ENCODE results near the gene CLK2.

CLK2 gene

GRCh38 chr1:155284476-155284875 lies 11.2 kb upstream of the CLK2 start:
- Histone ChIP-seq H3K4me3 (ENCODE audit: low read depth in 1 of 2, low read length in 2 of 2) (no peak overlapping the region), H3K27me3 (ENCODE audit: control insufficient read depth in 1 of 2, insufficient read depth in 2 of 2, low read length in 2 of 2) (no peaks in the 10 kb centered on the region), H3K27ac (ENCODE audit: low read depth, low read length) (no peak overlapping the region), H3K36me3 (ENCODE audit: control insufficient read depth in 1 of 2, insufficient read depth in 2 of 2, low read length in 2 of 2) (peaks cover 3 to 18% of the 10 kb centered on the region in 2 donors), H3K4me1 (ENCODE audit: control insufficient read depth in 1 of 2, insufficient read depth in 2 of 2, low read length in 2 of 2) (no peaks in the 10 kb centered on the region), H3K9ac (ENCODE audit: low read depth in 1 of 2, low read length in 2 of 2) (no peak overlapping the region), H3K9me3 (ENCODE audit: control insufficient read depth in 1 of 2, low read length in 2 of 2) (no peaks in the 10 kb centered on the region)

GRCh38 chr1:155282488-155283091 lies 9.3 kb upstream of the CLK2 start:
- no peak overlapping the region for H3K4me3 ChIP-seq (ENCODE audit: low read depth in 1 of 2, low read length in 2 of 2)

GRCh38 chr1:155279268-155279667 lies 6.0 kb upstream of the CLK2 start:
- Histone ChIP-seq H3K27me3 (ENCODE audit: control insufficient read depth in 1 of 2, insufficient read depth in 2 of 2, low read length in 2 of 2) (no peaks in the 10 kb centered on the region), H3K9me3 (ENCODE audit: control insufficient read depth in 1 of 2, low read length in 2 of 2) (no peaks in the 10 kb centered on the region), H3K27ac (ENCODE audit: low read depth, low read length) (no peak overlapping the region), H3K9ac (ENCODE audit: low read depth in 1 of 2, low read length in 2 of 2) (no peak overlapping the region), H3K4me3 (ENCODE audit: low read depth in 1 of 2, low read length in 2 of 2) (no peak overlapping the region), H3K36me3 (ENCODE audit: control insufficient read depth in 1 of 2, insufficient read depth in 2 of 2, low read length in 2 of 2) (peaks cover 0 to 7% of the 10 kb centered on the region in 2 donors), H3K4me1 (ENCODE audit: control insufficient read depth in 1 of 2, insufficient read depth in 2 of 2, low read length in 2 of 2) (peaks cover 5% of the 10 kb centered on the region in 2 donors)

More at GRCh38 chr1:155282488-155283091, 9.3 kb upstream of the CLK2 start:
- H3K9me3 ChIP-seq (ENCODE audit: control insufficient read depth in 1 of 2, low read length in 2 of 2), result no peaks in the 10 kb centered on the region
- H3K27ac ChIP-seq (ENCODE audit: low read depth, low read length), result no peak overlapping the region
- no peaks in the 10 kb centered on the region for H3K27me3 ChIP-seq (ENCODE audit: control insufficient read depth in 1 of 2, insufficient read depth in 2 of 2, low read length in 2 of 2)
- H3K36me3 ChIP-seq (ENCODE audit: control insufficient read depth in 1 of 2, insufficient read depth in 2 of 2, low read length in 2 of 2), result peaks cover 3 to 13% of the 10 kb centered on the region in 2 donors
- no peak overlapping the region for H3K9ac ChIP-seq (ENCODE audit: low read depth in 1 of 2, low read length in 2 of 2)
- peaks cover 0 to 4% of the 10 kb centered on the region in 2 donors for H3K4me1 ChIP-seq (ENCODE audit: control insufficient read depth in 1 of 2, insufficient read depth in 2 of 2, low read length in 2 of 2)

- H3K4me1 ChIP-seq (ENCODE audit: control insufficient read depth in 1 of 2, insufficient read depth in 2 of 2, low read length in 2 of 2), result peaks cover 5 to 8% of the 10 kb centered on the region in 2 donors
- no peak overlapping the region for H3K27ac ChIP-seq (ENCODE audit: low read depth, low read length)
- no peaks in the 10 kb centered on the region for H3K27me3 ChIP-seq (ENCODE audit: control insufficient read depth in 1 of 2, insufficient read depth in 2 of 2, low read length in 2 of 2)
- H3K36me3 ChIP-seq (ENCODE audit: control insufficient read depth in 1 of 2, insufficient read depth in 2 of 2, low read length in 2 of 2), result peaks cover 0 to 3% of the 10 kb centered on the region in 2 donors
- peak overlapping the region; percentile 67 to 82 for H3K4me3 ChIP-seq (ENCODE audit: low read depth in 1 of 2, low read length in 2 of 2)
- no peaks in the 10 kb centered on the region for H3K9me3 ChIP-seq (ENCODE audit: control insufficient read depth in 1 of 2, low read length in 2 of 2)
- no peak overlapping the region for H3K9ac ChIP-seq (ENCODE audit: low read depth in 1 of 2, low read length in 2 of 2)
These were observed 5.4 kb upstream of the CLK2 start for GRCh38 chr1:155278689-155279160.

GRCh38 chr1:155277902-155278688 lies 4.8 kb upstream of the CLK2 start:
- Histone ChIP-seq H3K4me3 (ENCODE audit: low read depth in 1 of 2, low read length in 2 of 2) (peak overlapping the region; percentile 67 to 82), H3K9ac (ENCODE audit: low read depth in 1 of 2, low read length in 2 of 2) (peak overlapping the region; percentile 56 to 81), H3K27me3 (ENCODE audit: control insufficient read depth in 1 of 2, insufficient read depth in 2 of 2, low read length in 2 of 2) (no peaks in the 10 kb centered on the region), H3K27ac (ENCODE audit: low read depth, low read length) (no peak overlapping the region), H3K4me1 (ENCODE audit: control insufficient read depth in 1 of 2, insufficient read depth in 2 of 2, low read length in 2 of 2) (peaks cover 5 to 11% of the 10 kb centered on the region in 2 donors), H3K9me3 (ENCODE audit: control insufficient read depth in 1 of 2, low read length in 2 of 2) (no peaks in the 10 kb centered on the region), H3K36me3 (ENCODE audit: control insufficient read depth in 1 of 2, insufficient read depth in 2 of 2, low read length in 2 of 2) (no peaks in the 10 kb centered on the region)

GRCh38 chr1:155277070-155277901 lies 4.0 kb upstream of the CLK2 start, which contains the start of gene HCN3:
Gene HCN3, plus strand, starts transcription at chr1:155277463. Its CDS starts 128 bp downstream, at chr1:155277591.
- Histone ChIP-seq H3K27me3 (ENCODE audit: control insufficient read depth in 1 of 2, insufficient read depth in 2 of 2, low read length in 2 of 2) (no peaks in the 10 kb centered on the region), H3K4me1 (ENCODE audit: control insufficient read depth in 1 of 2, insufficient read depth in 2 of 2, low read length in 2 of 2) (peaks cover 8 to 15% of the 10 kb centered on the region in 2 donors), H3K9me3 (ENCODE audit: control insufficient read depth in 1 of 2, low read length in 2 of 2) (no peaks in the 10 kb centered on the region), H3K36me3 (ENCODE audit: control insufficient read depth in 1 of 2, insufficient read depth in 2 of 2, low read length in 2 of 2) (no peaks in the 10 kb centered on the region), H3K9ac (ENCODE audit: low read depth in 1 of 2, low read length in 2 of 2) (peak within 1 kb of the TSS; percentile 56 to 81), H3K27ac (ENCODE audit: low read depth, low read length) (peak within 1 kb of the TSS; percentile 17), H3K4me3 (ENCODE audit: low read depth in 1 of 2, low read length in 2 of 2) (peak within 1 kb of the TSS; percentile 67 to 82)

GRCh38 chr1:155272466-155273342 lies 600 bp downstream of the CLK2 start:
- peaks cover 10 to 19% of the 10 kb centered on the region in 2 donors for H3K4me1 ChIP-seq (ENCODE audit: control insufficient read depth in 1 of 2, insufficient read depth in 2 of 2, low read length in 2 of 2)
- peak overlapping the region; percentile 82 for H3K27ac ChIP-seq (ENCODE audit: low read depth, low read length)
- no peaks in the 10 kb centered on the region for H3K27me3 ChIP-seq (ENCODE audit: control insufficient read depth in 1 of 2, insufficient read depth in 2 of 2, low read length in 2 of 2)
- peaks cover 28 to 35% of the 10 kb centered on the region in 2 donors for H3K36me3 ChIP-seq (ENCODE audit: control insufficient read depth in 1 of 2, insufficient read depth in 2 of 2, low read length in 2 of 2)
- H3K9ac ChIP-seq (ENCODE audit: low read depth in 1 of 2, low read length in 2 of 2), result peak overlapping the region; percentile 55 to 71
- H3K4me3 ChIP-seq (ENCODE audit: low read depth in 1 of 2, low read length in 2 of 2), result peak overlapping the region; percentile 56 to 76
- no peaks in the 10 kb centered on the region for H3K9me3 ChIP-seq (ENCODE audit: control insufficient read depth in 1 of 2, low read length in 2 of 2)

GRCh38 chr1:155269381-155269780 lies 3.9 kb downstream of the CLK2 start:
- Histone ChIP-seq H3K4me3 (ENCODE audit: low read depth in 1 of 2, low read length in 2 of 2) (no peak overlapping the region), H3K27ac (ENCODE audit: low read depth, low read length) (no peak overlapping the region), H3K36me3 (ENCODE audit: control insufficient read depth in 1 of 2, insufficient read depth in 2 of 2, low read length in 2 of 2) (peaks cover 53 to 67% of the 10 kb centered on the region in 2 donors), H3K4me1 (ENCODE audit: control insufficient read depth in 1 of 2, insufficient read depth in 2 of 2, low read length in 2 of 2) (peaks cover 5 to 17% of the 10 kb centered on the region in 2 donors), H3K9me3 (ENCODE audit: control insufficient read depth in 1 of 2, low read length in 2 of 2) (no peaks in the 10 kb centered on the region), H3K9ac (ENCODE audit: low read depth in 1 of 2, low read length in 2 of 2) (no peak overlapping the region), H3K27me3 (ENCODE audit: control insufficient read depth in 1 of 2, insufficient read depth in 2 of 2, low read length in 2 of 2) (no peaks in the 10 kb centered on the region)

GRCh38 chr1:155268630-155269029 lies 4.7 kb downstream of the CLK2 start:
- Histone ChIP-seq H3K9me3 (ENCODE audit: control insufficient read depth in 1 of 2, low read length in 2 of 2) (no peaks in the 10 kb centered on the region), H3K27ac (ENCODE audit: low read depth, low read length) (no peak overlapping the region), H3K4me1 (ENCODE audit: control insufficient read depth in 1 of 2, insufficient read depth in 2 of 2, low read length in 2 of 2) (peaks cover 5 to 13% of the 10 kb centered on the region in 2 donors), H3K27me3 (ENCODE audit: control insufficient read depth in 1 of 2, insufficient read depth in 2 of 2, low read length in 2 of 2) (no peaks in the 10 kb centered on the region), H3K4me3 (ENCODE audit: low read depth in 1 of 2, low read length in 2 of 2) (no peak overlapping the region), H3K36me3 (ENCODE audit: control insufficient read depth in 1 of 2, insufficient read depth in 2 of 2, low read length in 2 of 2) (peaks cover 60 to 74% of the 10 kb centered on the region in 2 donors), H3K9ac (ENCODE audit: low read depth in 1 of 2, low read length in 2 of 2) (no peak overlapping the region)

All from duodenal mucosa (tissue), 2 donors.